ENCODE results near the gene RNF115.
"Not testable (repeated sequence)": the region's sequence is repeated elsewhere in the genome, so short reads cannot be mapped to it uniquely, and the experiment has no call there.

Gene RNF115

GRCh38 chr1:145827966-145828365, 4.1 kb upstream of the RNF115 start:
- DNase-seq (ENCODE audit: low read depth) = no peak

DNA sequence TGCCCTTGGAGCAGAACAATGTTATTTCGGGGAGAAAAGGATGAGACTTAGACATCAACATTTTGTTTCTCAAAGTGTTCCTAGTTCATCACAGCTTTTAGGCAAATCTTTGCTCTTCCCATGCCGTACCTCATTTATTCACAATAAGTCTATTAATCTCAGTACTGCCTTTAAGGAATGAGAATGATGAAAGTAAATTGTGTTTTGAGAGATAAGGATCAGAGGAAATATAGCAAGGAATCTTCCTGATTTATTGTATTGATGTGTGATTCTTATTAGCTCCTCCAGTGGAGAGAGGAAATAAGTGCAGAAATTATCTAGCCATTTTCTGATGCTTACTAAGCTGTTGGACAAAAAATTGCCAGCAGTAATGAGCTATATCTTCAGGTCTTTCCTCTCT, 2.1 kb upstream of the RNF115 start:
- no peak for DNase-seq (ENCODE audit: low read depth)

- no peak for DNase-seq (ENCODE audit: low read depth)
These were observed 576 bp upstream of the RNF115 start for GRCh38 chr1:145824499-145824842.

DNA sequence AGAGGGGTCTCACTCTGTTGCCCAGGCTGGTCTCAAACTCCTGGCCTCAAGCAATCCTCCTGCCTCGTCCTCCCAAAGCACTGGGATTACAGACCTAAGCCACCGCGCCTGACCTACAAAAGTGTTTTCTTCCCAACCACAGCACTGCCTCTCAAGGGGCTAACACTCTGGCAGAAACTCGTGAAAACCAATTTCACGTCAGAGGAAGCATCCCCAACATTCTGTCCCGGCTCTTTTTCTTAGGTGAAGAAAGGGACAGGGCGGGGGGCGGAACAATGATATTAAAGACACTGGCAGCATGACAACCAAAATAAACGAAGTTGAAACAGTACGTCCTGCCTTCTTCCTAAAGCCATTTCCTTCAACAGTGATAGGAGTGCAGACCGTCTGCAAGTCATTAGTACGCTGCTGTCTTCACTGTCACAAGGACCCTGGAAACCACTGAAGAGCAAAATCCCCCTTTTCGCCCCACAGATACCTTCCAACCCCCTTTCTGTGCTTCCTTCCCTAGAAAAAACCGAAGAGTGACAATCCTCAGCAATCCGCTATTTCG, 1.0 kb downstream of the RNF115 start:
- not testable (repeated sequence) for DNase-seq (ENCODE audit: low read depth)

- DNase-seq (ENCODE audit: low read depth) = peak; percentile 52
These were observed 5.8 kb downstream of the RNF115 start for GRCh38 chr1:145818095-145818494.

GRCh38 chr1:145812977-145813810, 10.7 kb downstream of the RNF115 start:
- DNase-seq (ENCODE audit: low read depth) = not testable (repeated sequence)

GRCh38 chr1:145806844-145807243, 17.1 kb downstream of the RNF115 start:
- DNase-seq (ENCODE audit: low read depth) = no peak

DNA sequence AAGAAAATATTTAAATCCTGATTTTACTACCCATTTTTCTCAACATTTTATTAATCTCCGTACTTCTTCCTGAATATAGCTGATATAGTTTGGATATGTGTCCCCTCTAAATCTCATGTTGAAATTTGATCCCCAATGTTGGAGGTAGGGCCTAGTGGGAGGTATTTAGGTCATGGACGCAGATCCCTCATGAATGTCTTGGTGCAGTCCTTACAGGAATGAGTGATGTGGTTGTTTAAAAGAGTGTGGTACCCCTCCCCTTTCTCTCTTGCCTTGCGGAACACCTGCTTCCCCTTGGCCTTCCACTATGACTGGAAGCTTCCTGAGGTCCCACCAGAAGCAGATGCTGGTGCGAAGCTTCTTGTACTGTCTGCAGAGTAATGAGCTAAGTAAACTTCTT, 17.5 kb downstream of the RNF115 start:
- DNase-seq (ENCODE audit: low read depth) = no peak

DNA sequence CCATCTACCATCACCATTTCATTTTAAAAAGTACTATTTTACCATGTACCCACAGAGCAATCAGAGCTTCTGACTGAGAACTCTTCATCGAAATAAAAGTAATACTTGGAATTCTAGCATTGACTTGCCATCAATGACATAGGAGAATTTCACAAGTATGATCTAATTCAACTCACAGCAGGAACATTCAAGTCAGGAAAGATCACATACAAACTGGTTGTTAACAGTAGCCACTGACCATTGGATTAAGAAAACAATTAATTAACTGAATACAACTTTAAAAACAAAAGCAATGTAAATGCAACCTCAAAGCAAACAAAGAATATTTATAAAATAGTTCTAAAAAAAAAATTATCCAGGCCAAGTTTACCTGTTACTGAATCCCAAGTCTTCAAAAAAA, 18.8 kb downstream of the RNF115 start:
- DNase-seq (ENCODE audit: low read depth) = no peak

GRCh38 chr1:145804235-145805045, 19.5 kb downstream of the RNF115 start:
- DNase-seq (ENCODE audit: low read depth) = no peak

- no peak for DNase-seq (ENCODE audit: low read depth)
These were observed 24.1 kb downstream of the RNF115 start for GRCh38 chr1:145799806-145800205.

- DNase-seq (ENCODE audit: low read depth) = peak; percentile 13
These were observed 27.1 kb downstream of the RNF115 start for GRCh38 chr1:145796753-145797152.

- no peak for DNase-seq (ENCODE audit: low read depth)
These were observed 28.5 kb downstream of the RNF115 start for GRCh38 chr1:145795257-145795881.

DNA sequence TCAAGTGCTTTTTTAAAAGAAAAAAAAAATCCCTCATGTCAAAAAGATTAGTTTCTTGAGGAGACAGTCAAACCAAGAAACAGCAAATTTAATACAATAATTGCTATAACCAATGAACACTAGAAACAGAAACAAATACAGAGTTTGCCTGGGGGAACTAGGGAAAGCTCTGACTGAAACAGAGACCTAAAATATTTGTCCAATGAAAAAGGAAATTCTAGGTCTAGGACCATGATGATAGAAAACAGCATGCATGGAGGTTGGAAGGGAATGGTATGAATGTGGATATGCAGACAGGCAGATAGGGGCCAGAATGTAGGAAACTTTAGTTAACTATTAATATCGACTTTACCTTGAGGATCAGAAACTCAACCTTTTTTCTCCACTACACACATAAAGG, 31.4 kb downstream of the RNF115 start:
- DNase-seq (ENCODE audit: low read depth) = no peak

GRCh38 chr1:145791860-145792259, 32.0 kb downstream of the RNF115 start:
- DNase-seq (ENCODE audit: low read depth) = not testable (repeated sequence)

- DNase-seq (ENCODE audit: low read depth) = no peak
These were observed 35.3 kb downstream of the RNF115 start for GRCh38 chr1:145788580-145788979.

DNA sequence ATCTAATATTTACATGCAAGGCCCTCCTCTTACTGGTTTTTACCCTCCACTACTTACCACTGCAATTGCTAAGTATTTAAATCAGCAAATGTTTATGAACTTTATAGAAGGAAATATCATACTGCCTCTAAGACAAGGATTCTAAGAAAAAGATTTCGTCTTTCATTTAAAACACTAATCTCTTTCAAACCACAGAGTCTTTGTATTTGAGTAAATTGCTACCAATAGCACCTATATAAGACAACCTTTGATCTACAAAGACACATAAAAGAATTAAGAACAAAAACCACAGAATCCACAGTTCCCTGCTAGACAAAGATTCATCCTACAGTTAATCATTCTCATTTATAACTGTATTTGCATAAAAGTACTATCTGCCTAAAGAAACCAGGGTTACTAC, 37.6 kb downstream of the RNF115 start:
- DNase-seq (ENCODE audit: low read depth) = no peak

- DNase-seq (ENCODE audit: low read depth) = no peak
These were observed 38.3 kb downstream of the RNF115 start for GRCh38 chr1:145785547-145785946.

- DNase-seq (ENCODE audit: low read depth) = no peak
These were observed 39.5 kb downstream of the RNF115 start for GRCh38 chr1:145784409-145784808.

GRCh38 chr1:145782272-145783099, 41.4 kb downstream of the RNF115 start:
- DNase-seq (ENCODE audit: low read depth) = peak; percentile 73

DNA sequence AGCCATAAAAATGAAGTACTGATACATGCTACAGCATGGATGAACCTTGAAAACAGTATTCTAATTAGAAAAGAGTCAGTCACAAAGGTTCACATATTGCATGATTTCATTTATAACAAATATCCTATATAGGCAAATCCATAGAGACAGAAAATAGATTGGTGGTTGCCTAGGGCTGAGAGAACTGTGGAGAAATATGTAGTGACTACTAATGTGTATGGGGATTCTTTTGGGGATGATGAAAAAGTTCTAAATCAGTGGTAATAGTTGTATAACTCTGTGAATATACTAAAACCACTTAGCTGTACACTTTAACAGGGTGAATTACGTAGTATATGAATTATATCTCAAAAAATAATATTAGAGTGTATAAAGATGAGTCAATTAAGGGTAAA, 45.8 kb downstream of the RNF115 start:
- DNase-seq (ENCODE audit: low read depth) = no peak

Measured in amniotic epithelial cell (primary cell).